ENCODE measurements around the gene CLSTN2.

GRCh38 chr3:140170612-140171011, 235.6 kb downstream of the CLSTN2 start:
- TF ChIP-seq POLR2A (IDR thresholded peaks at IDR 0.05): no peak
- TF ChIP-seq CTCF (IDR thresholded peaks at IDR 0.05): no peak

Data from tibial nerve (tissue), 3 donors.